IMR-90 (cell line): ENCODE measurements around the gene LY9. TPM values are rescaled to one million over a fixed set of nuclear protein-coding genes. Genes with fewer than 3 reads are reported as not detected.

Experiments
- ATAC-seq: fragments of 200-7000 bp; cut with Tn5 transposase; 2 replicates; pipeline ENCODE4 v1.9.1; 2020; ENCODE audit warnings: low read depth, mild to moderate bottlenecking, moderate library complexity
- BruUV-seq: library from RNA; stranded (reverse); fragments of 400-500 nt; replicated peaks from 2 replicates; lab custom pipeline; 2021; lab: Mats Ljungman, UMichigan
- CTCF ChIA-PET: fragments of 300-600 bp; formaldehyde crosslinking; extraction: SDS; loops from one replicate; lab custom pipeline; 2021; ENCODE audit warnings: antibody characterized with exemption; lab: Yijun Ruan, JAX
- POLR2A ChIA-PET: fragments of 300-600 bp; sonication (Branson Sonifier 250); formaldehyde crosslinking; loops from one replicate; lab custom pipeline; 2022; ENCODE audit warnings: antibody characterized with exemption; ENCODE audit not compliant: unreplicated experiment; lab: Charles Lee
- DNase-seq: peaks from one replicate; pipeline ENCODE4 v3.0.0; 2013
- H2AFZ ChIP-seq: replicated peaks from 2 replicates; pipeline ENCODE3; 2013; ENCODE audit warnings: low read length, mild to moderate bottlenecking; ENCODE audit not compliant: poor library complexity
- H2AK5ac ChIP-seq: 2 replicates; pipeline ENCODE4 v1.6.1; 2013; ENCODE audit warnings: low read depth, low read length, inconsistent platforms
- H2AK9ac ChIP-seq: replicated peaks from 2 replicates; pipeline ENCODE3; 2013; ENCODE audit warnings: mild to moderate bottlenecking, low read depth, low read length, moderate library complexity; ENCODE audit not compliant: poor library complexity
- H2BK120ac ChIP-seq: 2 replicates; pipeline ENCODE4 v1.6.1; 2013; ENCODE audit warnings: low read depth, low read length, inconsistent platforms
- H2BK15ac ChIP-seq: 3 replicates; pipeline ENCODE4 v1.6.1; 2013; ENCODE audit warnings: low read depth, low read length, inconsistent platforms
- H2BK20ac ChIP-seq: 2 replicates; pipeline ENCODE4 v1.6.1; 2013; ENCODE audit warnings: low read depth, mild to moderate bottlenecking, inconsistent platforms, low read length, moderate library complexity
- H2BK5ac ChIP-seq: 2 replicates; pipeline ENCODE4 v1.6.1; 2013; ENCODE audit warnings: mild to moderate bottlenecking, low read depth, low read length, inconsistent platforms; ENCODE audit not compliant: poor library complexity, severe bottlenecking
- H3K14ac ChIP-seq: replicated peaks from 2 replicates; pipeline ENCODE4 v1.6.1; 2013; ENCODE audit warnings: low read depth, low read length, inconsistent platforms
- H3K18ac ChIP-seq: 2 replicates; pipeline ENCODE4 v1.6.1; 2013; ENCODE audit warnings: low read depth, low read length, control low read depth
- H3K23ac ChIP-seq: 2 replicates; pipeline ENCODE4 v1.6.1; 2013; ENCODE audit warnings: low read depth, low read length, inconsistent platforms
- H3K27ac ChIP-seq: 2 replicates; pipeline ENCODE4 v1.5.1; 2013; ENCODE audit warnings: mild to moderate bottlenecking, control low read depth, low read length; ENCODE audit not compliant: insufficient read depth
- H3K27me3 ChIP-seq: 2 replicates; pipeline ENCODE4 v1.6.1; 2013; ENCODE audit warnings: low read length; ENCODE audit not compliant: control insufficient read depth, insufficient read depth
- H3K36me3 ChIP-seq: 2 replicates; pipeline ENCODE4 v1.6.1; 2013; ENCODE audit warnings: low read length, mixed read lengths; ENCODE audit not compliant: control insufficient read depth, insufficient read depth
- H3K4ac ChIP-seq: 2 replicates; pipeline ENCODE4 v1.6.1; 2013; ENCODE audit warnings: low read depth, low read length, inconsistent platforms
- H3K4me1 ChIP-seq: 2 replicates; pipeline ENCODE4 v1.6.1; 2013; ENCODE audit warnings: low read length, mixed read lengths; ENCODE audit not compliant: control insufficient read depth, insufficient read depth
- H3K4me2 ChIP-seq: 2 replicates; pipeline ENCODE4 v1.6.1; 2013; ENCODE audit warnings: low read depth, mild to moderate bottlenecking, control low read depth, low read length, moderate library complexity
- H3K4me3 ChIP-seq: 2 replicates; pipeline ENCODE4 v1.5.1; 2013; ENCODE audit warnings: low read depth, mild to moderate bottlenecking, control low read depth, low read length, moderate library complexity; ENCODE audit not compliant: insufficient read depth
- H3K56ac ChIP-seq: 2 replicates; pipeline ENCODE4 v1.6.1; 2013; ENCODE audit warnings: low read length, inconsistent platforms; ENCODE audit not compliant: insufficient read depth; ENCODE audit errors: extremely low read depth
- H3K79me1 ChIP-seq, 2 experiments: 2 replicates each; pipeline ENCODE4 v1.6.1; 2013; ENCODE audit warnings: low read length in 2 of 2, inconsistent platforms in 1 of 2, low read depth in 1 of 2
- H3K9ac ChIP-seq: 2 replicates; pipeline ENCODE4 v1.6.1; 2013; ENCODE audit warnings: low read depth, low read length, control low read depth
- H3K9me1 ChIP-seq: 2 replicates; pipeline ENCODE4 v1.6.1; 2013; ENCODE audit warnings: low read length, inconsistent platforms; ENCODE audit not compliant: insufficient read depth
- H3K9me3 ChIP-seq: 2 replicates; pipeline ENCODE4 v1.6.1; 2013; ENCODE audit warnings: low read length; ENCODE audit not compliant: control insufficient read depth, insufficient read depth
- H4K20me1 ChIP-seq: 2 replicates; pipeline ENCODE4 v1.6.1; 2013; ENCODE audit warnings: low read length, inconsistent platforms; ENCODE audit not compliant: insufficient read depth
- H4K5ac ChIP-seq: 2 replicates; pipeline ENCODE4 v1.6.1; 2013; ENCODE audit warnings: mild to moderate bottlenecking, low read depth, low read length, control low read depth
- H4K8ac ChIP-seq, 2 experiments: 2 replicates each; pipeline ENCODE4 v1.6.1; 2013; ENCODE audit warnings: low read depth in 2 of 2, low read length in 2 of 2, control low read depth in 1 of 2, inconsistent platforms in 1 of 2
- H4K91ac ChIP-seq: 2 replicates; pipeline ENCODE4 v1.6.1; 2013; ENCODE audit warnings: low read depth, low read length, inconsistent platforms; ENCODE audit not compliant: insufficient read depth
- BHLHE40 ChIP-seq: fragments of 150-350 bp; IDR thresholded peaks from 2 replicates; pipeline ENCODE4 v1.6.1; 2016; ENCODE audit warnings: mild to moderate bottlenecking, low read depth, low read length
- CEBPB ChIP-seq: IDR thresholded peaks from 2 replicates; pipeline ENCODE4 v1.6.1; 2012; ENCODE audit warnings: low read depth, low read length, improper control_type of control experiment
- CHD1 ChIP-seq: IDR thresholded peaks from 2 replicates; pipeline ENCODE4 v1.6.1; 2012; ENCODE audit warnings: low read depth, low read length, improper control_type of control experiment
- CTCF ChIP-seq: conservative IDR thresholded peaks from 2 replicates; pipeline ENCODE4 v1.5.1; 2012; ENCODE audit warnings: mild to moderate bottlenecking, low read depth, low read length, improper control_type of control experiment
- ELK1 ChIP-seq: fragments of 150-350 bp; IDR thresholded peaks from 2 replicates; pipeline ENCODE4 v1.6.1; 2016; ENCODE audit warnings: low read depth, mild to moderate bottlenecking, low read length, moderate library complexity, borderline replicate concordance
- FOS ChIP-seq: fragments of 150-350 bp; IDR thresholded peaks from 2 replicates; pipeline ENCODE4 v1.6.1; 2016; ENCODE audit warnings: low read depth, low read length
- MAFK ChIP-seq: IDR thresholded peaks from 2 replicates; pipeline ENCODE4 v1.6.1; 2012; ENCODE audit warnings: low read depth, low read length, improper control_type of control experiment
- MAZ ChIP-seq: IDR thresholded peaks from 2 replicates; pipeline ENCODE4 v1.6.1; 2012; ENCODE audit warnings: low read depth, mild to moderate bottlenecking, low read length, improper control_type of control experiment, moderate library complexity, borderline replicate concordance
- MXI1 ChIP-seq: IDR thresholded peaks from 2 replicates; pipeline ENCODE4 v1.6.1; 2012; ENCODE audit warnings: low read depth, mild to moderate bottlenecking, low read length, moderate library complexity, borderline replicate concordance
- NFE2L2 ChIP-seq: fragments of 150-350 bp; IDR thresholded peaks from 2 replicates; pipeline ENCODE4 v1.6.1; 2016; ENCODE audit warnings: low read depth, mild to moderate bottlenecking, low read length
- POLR2A ChIP-seq: IDR thresholded peaks from 2 replicates; pipeline ENCODE4 v1.6.1; 2012; ENCODE audit warnings: mild to moderate bottlenecking, low read depth, low read length
- RAD21 ChIP-seq: IDR thresholded peaks from 2 replicates; pipeline ENCODE4 v1.6.1; 2012; ENCODE audit warnings: low read length, improper control_type of control experiment
- RCOR1 ChIP-seq: IDR thresholded peaks from 2 replicates; pipeline ENCODE4 v1.6.1; 2012; ENCODE audit warnings: mild to moderate bottlenecking, low read length, improper control_type of control experiment; ENCODE audit not compliant: insufficient replicate concordance
- RFX5 ChIP-seq: IDR thresholded peaks from 2 replicates; pipeline ENCODE4 v1.8.0; 2012; ENCODE audit warnings: low read depth, mild to moderate bottlenecking, low read length, moderate library complexity
- SMC3 ChIP-seq: fragments of 150-350 bp; IDR thresholded peaks from 2 replicates; pipeline ENCODE4 v1.6.1; 2016; ENCODE audit warnings: low read depth, mild to moderate bottlenecking, antibody characterized with exemption, low read length, moderate library complexity
- WGBS, 2 experiments: methylation state at CpG; one replicate each; pipeline versions ENCODE4 v1.1.5 to v1.1.7; 2013; ENCODE audit warnings: missing lambda C conversion rate in 2 of 2; ENCODE audit not compliant: insufficient read length in 1 of 2; ENCODE audit errors: extremely low coverage in 2 of 2; 5-methylcytosine and 5-hydroxymethylcytosine counted together
- dilution Hi-C: fragments of 300-500 bp; cut with HindIII; formaldehyde crosslinking; loops from one replicate; pipeline ENCODE4 v1.14.3; 2018; ENCODE audit warnings: low sequenced_read_pairs; ENCODE audit not compliant: unreplicated experiment
- in situ Hi-C: fragments of 300-500 bp; cut with MboI; formaldehyde crosslinking; loops from 3 replicates; pipeline ENCODE4 v1.14.3; 2019; ENCODE audit warnings: low sequenced_read_pairs, inconsistent platforms, mixed read lengths
- intact Hi-C: fragments of 100-400 bp; cut with micrococcal nuclease; formaldehyde crosslinking; loops from 2 replicates; pipeline ENCODE4 v1.10.0; 2022
- polyA plus RNA-seq, 3 experiments: library from polyadenylated mRNA; depleted of rRNA; stranded (reverse); fragments of >200 nt; gene quantifications; 2 replicates each; pipeline ENCODE4 v1.2.3, GENCODE V29; 2012; ENCODE audit warnings: low replicate concordance in 1 of 3
- total RNA-seq: library from RNA; depleted of rRNA; stranded (reverse); fragments of >200 nt; gene quantifications from 2 replicates; pipeline ENCODE4 v1.2.3, GENCODE V29; 2012
- TF ChIP-seq, protein P1 (sequence below): fragments of 150-350 bp; IDR thresholded peaks from 2 replicates; pipeline ENCODE4 v1.6.1; 2017; ENCODE audit warnings: mild to moderate bottlenecking, antibody characterized with exemption, low read length, low read depth

Gene LY9
- total and polyA plus RNA-seq, 2 of the 4 experiments (the other 2 are of a cell fraction), result not detected

GRCh38 chr1:160758521-160758920, 37.5 kb upstream of the LY9 start:
- Histone ChIP-seq H3K4me1 (no peaks in the 10 kb centered on the region), H3K18ac (no peak overlapping the region), H4K8ac (no peak overlapping the region), H4K91ac (no peak overlapping the region), H2AFZ (no peak overlapping the region), H3K4me3 (no peak overlapping the region), H3K79me1 (no peaks in the 10 kb centered on the region), H2AK5ac (no peak overlapping the region), H3K23ac (no peak overlapping the region), H2BK20ac (no peak overlapping the region), H3K56ac (no peak overlapping the region), H3K4me2 (no peak overlapping the region), H2BK15ac (no peak overlapping the region), H3K9me1 (no peaks in the 10 kb centered on the region), H3K27ac (no peak overlapping the region), H2BK5ac (no peak overlapping the region), H2AK9ac (no peak overlapping the region), H2BK120ac (no peak overlapping the region), H3K9me3 (no peaks in the 10 kb centered on the region), H3K14ac (no peak overlapping the region), H4K20me1 (no peaks in the 10 kb centered on the region), H3K27me3 (no peaks in the 10 kb centered on the region), H3K36me3 (no peaks in the 10 kb centered on the region), H4K5ac (no peak overlapping the region), H3K4ac (no peak overlapping the region), H3K9ac (no peak overlapping the region)
- CTCF ChIA-PET, result no interaction called here
- DNase-seq (no peak), ATAC-seq (no peak)
- TF ChIP-seq RAD21, result no peak
- no peak for TF ChIP-seq MAFK
- TF ChIP-seq POLR2A, result no peak
- no peak for TF ChIP-seq CTCF
- no peak for TF ChIP-seq RFX5
- no peak for TF ChIP-seq ELK1
- TF ChIP-seq SMC3, result no peak
- TF ChIP-seq CHD1, result no peak
- TF ChIP-seq FOS, result no peak
- no peak for TF ChIP-seq CEBPB
- no peak for TF ChIP-seq RCOR1
- no peak for TF ChIP-seq BHLHE40
- no peak for TF ChIP-seq NFE2L2
- TF ChIP-seq, protein P1, sequence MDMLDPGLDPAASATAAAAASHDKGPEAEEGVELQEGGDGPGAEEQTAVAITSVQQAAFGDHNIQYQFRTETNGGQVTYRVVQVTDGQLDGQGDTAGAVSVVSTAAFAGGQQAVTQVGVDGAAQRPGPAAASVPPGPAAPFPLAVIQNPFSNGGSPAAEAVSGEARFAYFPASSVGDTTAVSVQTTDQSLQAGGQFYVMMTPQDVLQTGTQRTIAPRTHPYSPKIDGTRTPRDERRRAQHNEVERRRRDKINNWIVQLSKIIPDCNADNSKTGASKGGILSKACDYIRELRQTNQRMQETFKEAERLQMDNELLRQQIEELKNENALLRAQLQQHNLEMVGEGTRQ, result no peak
- no peak for TF ChIP-seq MAZ
- TF ChIP-seq MXI1, result no peak
- intact Hi-C loops, result no loop called here
- dilution Hi-C loops, result no loop called here
- in situ Hi-C loops, result no loop called here
- BruUV-seq, result no TSS peak
- no CpG with 5 or more reads among the region's 2 CpGs for WGBS, 2 experiments
- POLR2A ChIA-PET, result no interaction called here
